GM12874 (cell line): ENCODE results near the gene ADARB2.

Experiments
- TF ChIP-seq, protein P1 (sequence below): IDR thresholded peaks from 2 replicates; pipeline ENCODE4 v1.5.1; 2011; ENCODE audit warnings: low read depth, mild to moderate bottlenecking, control low read depth, low read length, moderate library complexity; ENCODE audit not compliant: insufficient read depth

Gene ADARB2

DNA sequence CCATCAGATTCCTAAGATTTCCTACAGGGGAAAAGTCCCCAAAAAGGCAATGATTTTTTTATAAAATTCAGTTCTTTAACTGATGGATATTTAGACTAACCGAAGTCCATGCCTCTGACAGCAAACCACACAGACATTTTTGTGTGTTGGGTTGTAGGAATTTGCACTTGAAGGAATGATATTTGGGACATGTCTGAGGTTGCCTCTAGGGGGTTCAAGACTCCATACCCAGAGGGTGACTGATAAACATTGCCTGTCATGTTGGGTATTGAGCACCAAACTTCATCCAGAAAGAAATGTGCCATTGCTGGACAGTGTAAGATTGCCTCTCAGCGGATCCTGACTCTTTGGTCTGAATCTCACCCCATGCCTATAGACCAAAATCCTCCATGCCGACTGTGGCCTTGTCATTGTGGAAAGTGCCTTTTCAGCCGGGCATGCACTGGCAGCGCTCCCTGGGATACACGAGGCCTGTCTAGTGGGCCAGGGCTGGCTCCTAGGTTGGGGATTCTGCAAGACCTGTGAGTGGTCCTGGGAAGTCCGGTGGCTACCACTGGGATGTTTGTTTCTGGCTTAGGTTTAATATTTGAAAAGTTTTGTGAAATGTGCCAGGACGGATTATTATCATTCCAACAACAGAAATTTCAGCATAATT lies 428.2 kb downstream of the ADARB2 start:
- TF ChIP-seq, protein P1, sequence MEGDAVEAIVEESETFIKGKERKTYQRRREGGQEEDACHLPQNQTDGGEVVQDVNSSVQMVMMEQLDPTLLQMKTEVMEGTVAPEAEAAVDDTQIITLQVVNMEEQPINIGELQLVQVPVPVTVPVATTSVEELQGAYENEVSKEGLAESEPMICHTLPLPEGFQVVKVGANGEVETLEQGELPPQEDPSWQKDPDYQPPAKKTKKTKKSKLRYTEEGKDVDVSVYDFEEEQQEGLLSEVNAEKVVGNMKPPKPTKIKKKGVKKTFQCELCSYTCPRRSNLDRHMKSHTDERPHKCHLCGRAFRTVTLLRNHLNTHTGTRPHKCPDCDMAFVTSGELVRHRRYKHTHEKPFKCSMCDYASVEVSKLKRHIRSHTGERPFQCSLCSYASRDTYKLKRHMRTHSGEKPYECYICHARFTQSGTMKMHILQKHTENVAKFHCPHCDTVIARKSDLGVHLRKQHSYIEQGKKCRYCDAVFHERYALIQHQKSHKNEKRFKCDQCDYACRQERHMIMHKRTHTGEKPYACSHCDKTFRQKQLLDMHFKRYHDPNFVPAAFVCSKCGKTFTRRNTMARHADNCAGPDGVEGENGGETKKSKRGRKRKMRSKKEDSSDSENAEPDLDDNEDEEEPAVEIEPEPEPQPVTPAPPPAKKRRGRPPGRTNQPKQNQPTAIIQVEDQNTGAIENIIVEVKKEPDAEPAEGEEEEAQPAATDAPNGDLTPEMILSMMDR: no peak

DNA sequence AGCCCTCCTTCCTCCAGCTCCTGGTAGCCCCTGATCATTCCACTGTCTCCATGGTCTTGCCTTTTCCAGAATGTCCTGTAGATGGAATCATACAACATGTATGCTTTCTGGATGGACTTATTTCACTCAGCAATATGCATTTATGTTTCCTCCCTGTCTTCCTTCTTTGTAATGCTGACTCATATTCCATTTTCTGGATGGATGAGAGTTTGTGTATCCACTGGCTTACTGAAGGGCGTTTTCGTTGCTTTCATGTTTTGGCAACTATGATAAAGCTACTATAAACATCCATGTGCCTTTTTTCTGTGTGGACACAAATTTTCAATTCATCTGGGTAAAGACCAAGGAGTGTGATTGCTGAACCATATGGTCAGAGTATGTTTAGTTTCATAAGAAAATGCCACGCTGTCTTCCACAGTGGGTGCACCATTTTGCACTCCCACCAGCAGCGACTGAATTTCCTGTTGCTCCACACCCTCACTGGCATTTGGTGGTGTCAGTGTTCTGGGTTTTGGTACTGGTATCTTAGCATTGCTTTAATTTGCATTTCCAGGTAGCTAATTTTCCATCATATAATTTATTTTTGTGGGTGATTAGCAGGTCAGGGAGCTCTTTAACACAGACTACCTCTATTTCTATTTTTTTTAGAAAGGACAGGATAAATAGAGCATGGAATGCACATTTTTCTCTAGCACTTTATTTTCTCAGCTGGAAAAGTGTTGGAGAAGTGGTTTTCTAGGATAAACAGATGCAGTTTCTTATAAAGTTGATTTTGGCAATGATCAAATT lies 429.0 kb downstream of the ADARB2 start:
- TF ChIP-seq, protein P1: no peak

DNA sequence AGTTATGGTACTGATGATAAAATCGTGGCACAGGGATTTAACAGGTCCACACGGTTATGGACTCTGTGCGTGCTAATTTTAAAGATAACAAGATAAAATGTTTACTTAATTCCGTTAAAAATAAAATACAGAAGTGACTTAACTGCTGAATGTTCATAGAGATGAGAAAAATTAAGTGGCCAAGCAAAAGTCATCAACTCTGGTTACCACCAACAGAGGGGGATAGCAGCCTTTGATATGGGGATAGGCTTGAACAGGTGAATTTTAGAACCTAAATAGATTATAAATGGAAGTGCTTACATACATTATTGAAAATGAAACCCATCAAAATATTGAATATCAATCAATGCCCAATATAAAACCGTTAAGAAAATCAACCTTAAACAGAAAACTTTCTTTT lies 436.2 kb downstream of the ADARB2 start:
- TF ChIP-seq, protein P1: no peak

DNA sequence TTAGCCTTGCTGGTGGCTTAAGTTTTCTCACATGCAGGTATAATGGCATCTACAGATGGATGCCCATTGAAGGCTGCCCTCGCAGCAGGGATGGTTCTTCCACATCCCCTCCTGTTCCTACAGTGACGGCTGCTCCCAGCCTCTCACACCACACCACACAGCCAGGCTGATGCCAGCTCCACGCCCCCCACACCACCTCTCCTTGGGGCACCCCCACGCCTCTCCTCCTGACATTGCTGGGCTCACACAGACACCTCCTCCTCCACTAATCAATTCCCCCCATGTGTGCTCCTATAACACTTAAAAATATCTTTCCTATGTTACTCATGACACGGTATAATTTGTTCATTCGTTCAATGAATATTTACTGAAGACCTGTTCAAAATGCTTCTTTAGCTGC lies 437.1 kb downstream of the ADARB2 start:
- TF ChIP-seq, protein P1: no peak

DNA sequence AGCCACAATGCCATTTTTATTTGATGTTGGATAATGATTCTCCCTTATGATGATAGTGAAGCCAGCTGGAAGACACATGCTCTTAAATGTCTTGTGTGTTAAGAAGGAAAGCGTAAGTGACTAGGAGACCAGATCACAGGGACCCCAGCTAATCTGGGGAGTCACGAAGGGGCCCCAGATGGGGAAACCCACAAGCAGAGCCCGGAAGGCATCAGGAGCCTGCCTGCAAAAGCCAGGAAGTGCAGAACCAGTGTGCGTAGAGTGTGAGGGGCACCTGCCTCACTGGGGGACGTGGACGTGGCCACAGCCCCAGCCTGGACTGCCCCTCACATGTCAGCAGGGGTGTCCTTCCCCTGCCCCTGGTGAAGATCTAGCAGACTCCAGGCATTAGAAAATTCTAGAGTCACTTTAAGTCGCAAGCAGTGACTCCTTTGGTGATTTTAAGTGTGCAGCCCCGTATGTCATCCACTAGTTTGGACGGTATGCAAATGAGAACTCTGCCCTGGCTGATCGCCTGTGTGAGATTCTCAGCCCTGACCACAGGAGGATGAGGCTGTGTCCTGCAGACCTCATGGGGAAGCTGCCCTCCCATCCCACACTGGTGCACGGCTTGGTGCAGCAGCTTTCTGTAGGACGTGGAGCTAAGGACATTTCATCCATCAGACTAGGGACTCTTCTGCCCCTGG lies 438.1 kb downstream of the ADARB2 start:
- TF ChIP-seq, protein P1: no peak

DNA sequence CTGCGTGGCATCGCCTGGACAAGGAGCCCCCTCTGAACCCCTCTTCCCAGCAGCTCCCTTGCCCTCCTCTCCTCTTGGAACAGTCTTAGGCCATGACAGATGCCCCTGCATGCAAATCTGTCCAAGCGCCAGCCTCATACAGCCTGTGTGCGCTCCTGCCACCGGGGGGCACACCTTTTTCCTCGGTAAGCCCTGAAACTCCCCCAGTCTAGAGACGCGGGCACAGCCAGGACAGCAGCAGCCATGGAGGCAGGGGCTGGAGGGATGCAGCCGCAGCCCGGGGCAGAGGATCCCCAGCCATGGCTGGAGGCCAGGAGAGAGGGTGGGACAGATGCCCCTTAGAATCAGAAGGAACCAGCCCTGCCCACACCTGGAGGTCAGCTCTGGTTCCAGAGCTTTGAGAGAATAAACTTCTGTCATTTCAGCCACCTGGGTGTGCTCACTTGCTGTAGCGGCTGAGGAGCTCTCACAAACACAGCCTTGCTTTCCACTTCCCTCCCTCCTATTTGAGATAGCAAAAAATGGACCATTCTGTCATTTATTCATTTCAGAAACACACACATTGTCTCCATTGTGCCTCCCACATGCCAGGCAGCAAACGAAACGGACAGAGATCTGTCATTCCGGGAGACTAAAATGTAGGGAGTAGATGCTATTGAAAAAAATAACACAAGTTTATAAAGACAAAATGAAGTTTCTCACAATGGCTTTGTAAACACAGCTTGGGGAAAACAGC lies 439.6 kb downstream of the ADARB2 start:
- TF ChIP-seq, protein P1: 0 out of 2 replicates have a peak, but pooled peaks have one; percentile 1
